Lower lobe of right lung (tissue), 2 donors: Measurements from ENCODE around the gene ARAP2. TPM values are rescaled to one million over a fixed set of nuclear protein-coding genes. Genes with fewer than 3 reads are reported as not detected.

Experiments used
- ATAC-seq, 2 donors: fragments of 200-7000 bp; cut with Tn5 transposase; one replicate each; pipeline ENCODE4 v1.9.1; 2020 to 2022; ENCODE audit warnings: mild to moderate bottlenecking in 2 of 2, moderate library complexity in 2 of 2
- DNase-seq: peaks from one replicate; pipeline ENCODE4 v3.0.0-alpha.2; 2020
- H3K27ac ChIP-seq: fragments of 200-600 bp; one replicate; pipeline ENCODE4 v1.8.0; 2022
- H3K27me3 ChIP-seq: fragments of 200-600 bp; one replicate; pipeline ENCODE4 v1.8.0; 2022; ENCODE audit warnings: low read depth
- H3K36me3 ChIP-seq: fragments of 200-600 bp; one replicate; pipeline ENCODE4 v1.8.0; 2022; ENCODE audit warnings: mild to moderate bottlenecking
- H3K4me1 ChIP-seq: fragments of 200-600 bp; one replicate; pipeline ENCODE4 v1.8.0; 2022
- H3K4me3 ChIP-seq: fragments of 200-600 bp; one replicate; pipeline ENCODE4 v1.8.0; 2022; ENCODE audit warnings: mild to moderate bottlenecking
- H3K9me3 ChIP-seq: fragments of 200-600 bp; one replicate; pipeline ENCODE4 v1.8.0; 2022
- intact Hi-C: fragments of 100-400 bp; cut with DNase I; formaldehyde crosslinking; loops from one replicate; pipeline ENCODE4 v1.11.0; 2022
- total RNA-seq: library from RNA; stranded (reverse); fragmentation: NEBNext Ultra II Directional; extraction: Animal tissue kit (Norgen Biotek cat#: 25700); gene quantifications from one replicate; pipeline ENCODE4 v1.2.1, GENCODE V29; 2021
- TF ChIP-seq, protein P1 (sequence below): fragments of 200-600 bp; IDR thresholded peaks from one replicate; pipeline ENCODE4 v1.8.0; 2022; ENCODE audit warnings: antibody characterized with exemption, mild to moderate bottlenecking
- donor health status: DM: no; HTN: yes; CAD: no; lungs with severe emphysema.

Gene ARAP2
- total RNA-seq, 1 donor from 2014 or later, result 74.5 TPM

DNA sequence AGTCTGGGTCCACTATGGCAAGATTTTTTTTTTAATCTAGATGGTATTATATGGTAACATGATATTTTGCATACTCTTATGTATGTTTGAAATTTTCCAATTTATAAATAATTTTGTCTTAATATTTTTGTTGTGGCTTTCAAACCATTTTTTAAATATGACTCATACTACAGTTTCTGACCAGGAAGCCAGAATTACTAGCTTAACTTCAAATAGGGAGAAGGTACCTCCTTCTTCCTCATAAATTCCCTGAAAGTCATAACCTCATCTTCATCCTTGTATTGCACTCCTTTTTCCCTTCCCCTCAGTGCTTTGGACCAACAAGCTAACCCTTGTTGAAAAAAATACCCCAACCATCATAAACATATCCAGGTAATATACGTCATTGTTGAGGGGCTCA is 21.6 kb downstream of the ARAP2 start:
- peaks cover 16% of the 10 kb centered on the region for H3K4me1 ChIP-seq
- TF ChIP-seq, protein P1, sequence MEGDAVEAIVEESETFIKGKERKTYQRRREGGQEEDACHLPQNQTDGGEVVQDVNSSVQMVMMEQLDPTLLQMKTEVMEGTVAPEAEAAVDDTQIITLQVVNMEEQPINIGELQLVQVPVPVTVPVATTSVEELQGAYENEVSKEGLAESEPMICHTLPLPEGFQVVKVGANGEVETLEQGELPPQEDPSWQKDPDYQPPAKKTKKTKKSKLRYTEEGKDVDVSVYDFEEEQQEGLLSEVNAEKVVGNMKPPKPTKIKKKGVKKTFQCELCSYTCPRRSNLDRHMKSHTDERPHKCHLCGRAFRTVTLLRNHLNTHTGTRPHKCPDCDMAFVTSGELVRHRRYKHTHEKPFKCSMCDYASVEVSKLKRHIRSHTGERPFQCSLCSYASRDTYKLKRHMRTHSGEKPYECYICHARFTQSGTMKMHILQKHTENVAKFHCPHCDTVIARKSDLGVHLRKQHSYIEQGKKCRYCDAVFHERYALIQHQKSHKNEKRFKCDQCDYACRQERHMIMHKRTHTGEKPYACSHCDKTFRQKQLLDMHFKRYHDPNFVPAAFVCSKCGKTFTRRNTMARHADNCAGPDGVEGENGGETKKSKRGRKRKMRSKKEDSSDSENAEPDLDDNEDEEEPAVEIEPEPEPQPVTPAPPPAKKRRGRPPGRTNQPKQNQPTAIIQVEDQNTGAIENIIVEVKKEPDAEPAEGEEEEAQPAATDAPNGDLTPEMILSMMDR, result no peak
- H3K36me3 ChIP-seq, result no peaks in the 10 kb centered on the region
- DNase-seq, result no peak
- intact Hi-C loops, result no loop called here
- no peaks in the 10 kb centered on the region for H3K27me3 ChIP-seq
- H3K27ac ChIP-seq, result no peak overlapping the region
- no peak overlapping the region for H3K4me3 ChIP-seq
- no peak for ATAC-seq
- no peaks in the 10 kb centered on the region for H3K9me3 ChIP-seq

DNA sequence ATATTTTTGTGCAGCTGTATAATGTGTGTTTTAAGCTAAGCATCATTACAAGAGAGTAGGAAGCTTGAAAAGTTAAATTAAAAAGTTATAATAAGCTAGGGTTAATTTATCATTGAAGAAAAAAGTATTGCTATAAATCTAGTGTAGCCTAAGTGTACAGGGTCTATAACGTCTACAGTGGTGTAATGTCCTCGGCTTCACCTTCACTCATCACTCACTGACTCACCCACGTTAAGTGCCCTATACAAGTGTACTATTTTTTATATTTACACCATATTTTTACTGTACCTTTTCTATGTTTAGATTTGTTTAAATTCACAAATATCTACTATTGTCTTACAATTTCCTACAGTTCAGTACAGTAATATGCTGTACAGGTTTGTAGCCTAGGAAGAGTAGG is 23.5 kb downstream of the ARAP2 start:
- Histone ChIP-seq H3K27me3 (no peaks in the 10 kb centered on the region), H3K4me1 (peaks cover 9% of the 10 kb centered on the region), H3K9me3 (no peaks in the 10 kb centered on the region), H3K4me3 (no peak overlapping the region), H3K36me3 (no peaks in the 10 kb centered on the region), H3K27ac (no peak overlapping the region)
- DNase-seq (no peak), ATAC-seq (no peak)
- intact Hi-C loops, result no loop called here
- TF ChIP-seq, protein P1, result no peak

DNA sequence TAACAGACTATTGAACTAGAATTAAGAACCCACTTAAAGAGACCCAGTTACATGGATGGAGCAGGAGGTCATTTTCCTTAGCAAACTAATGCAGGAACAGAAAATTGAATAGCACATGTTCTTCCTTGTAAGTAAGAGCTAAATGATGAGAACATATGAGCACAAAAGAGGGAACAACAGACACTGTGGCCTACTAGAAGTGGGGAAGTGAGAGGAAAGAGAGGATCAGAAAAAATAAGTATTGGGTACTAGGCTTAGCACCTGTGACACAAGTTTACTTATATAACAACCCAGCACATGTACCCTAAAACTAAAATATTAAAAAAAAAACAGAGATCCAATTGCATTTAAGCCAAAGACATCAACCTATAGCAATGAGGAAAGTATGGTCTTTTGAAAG is 26.2 kb downstream of the ARAP2 start:
- DNase-seq, result no peak
- Histone ChIP-seq H3K4me1 (no peaks in the 10 kb centered on the region), H3K9me3 (no peaks in the 10 kb centered on the region), H3K4me3 (no peak overlapping the region), H3K36me3 (no peaks in the 10 kb centered on the region), H3K27me3 (no peaks in the 10 kb centered on the region), H3K27ac (no peak overlapping the region)
- no peak for ATAC-seq
- intact Hi-C loops, result no loop called here
- TF ChIP-seq, protein P1, result no peak

DNA sequence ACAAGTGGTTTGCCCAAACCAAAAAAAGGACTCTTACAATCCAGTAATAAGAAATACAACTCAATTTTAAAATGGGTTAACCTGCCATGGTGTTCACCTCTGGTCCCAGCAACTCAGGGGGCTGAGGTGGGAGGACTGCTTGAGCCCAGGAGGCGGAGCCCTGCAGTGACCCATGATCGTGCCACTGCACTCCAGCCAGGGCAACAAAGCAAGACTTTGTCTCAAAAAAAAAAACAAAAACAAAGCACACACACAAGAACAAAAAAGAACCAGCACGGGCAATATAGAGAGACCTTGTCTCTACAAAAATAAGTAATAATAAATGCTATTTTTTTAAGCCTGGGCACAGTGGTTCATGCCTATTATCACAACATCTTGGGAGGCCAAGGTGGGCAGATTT is 28.7 kb downstream of the ARAP2 start:
- peaks cover 9% of the 10 kb centered on the region for H3K36me3 ChIP-seq
- no peak for ATAC-seq
- TF ChIP-seq, protein P1, result no peak
- H3K27ac ChIP-seq, result no peak overlapping the region
- no peaks in the 10 kb centered on the region for H3K27me3 ChIP-seq
- H3K4me3 ChIP-seq, result no peak overlapping the region
- no peak for DNase-seq
- H3K4me1 ChIP-seq, result no peaks in the 10 kb centered on the region
- intact Hi-C loops, result no loop called here
- no peaks in the 10 kb centered on the region for H3K9me3 ChIP-seq

DNA sequence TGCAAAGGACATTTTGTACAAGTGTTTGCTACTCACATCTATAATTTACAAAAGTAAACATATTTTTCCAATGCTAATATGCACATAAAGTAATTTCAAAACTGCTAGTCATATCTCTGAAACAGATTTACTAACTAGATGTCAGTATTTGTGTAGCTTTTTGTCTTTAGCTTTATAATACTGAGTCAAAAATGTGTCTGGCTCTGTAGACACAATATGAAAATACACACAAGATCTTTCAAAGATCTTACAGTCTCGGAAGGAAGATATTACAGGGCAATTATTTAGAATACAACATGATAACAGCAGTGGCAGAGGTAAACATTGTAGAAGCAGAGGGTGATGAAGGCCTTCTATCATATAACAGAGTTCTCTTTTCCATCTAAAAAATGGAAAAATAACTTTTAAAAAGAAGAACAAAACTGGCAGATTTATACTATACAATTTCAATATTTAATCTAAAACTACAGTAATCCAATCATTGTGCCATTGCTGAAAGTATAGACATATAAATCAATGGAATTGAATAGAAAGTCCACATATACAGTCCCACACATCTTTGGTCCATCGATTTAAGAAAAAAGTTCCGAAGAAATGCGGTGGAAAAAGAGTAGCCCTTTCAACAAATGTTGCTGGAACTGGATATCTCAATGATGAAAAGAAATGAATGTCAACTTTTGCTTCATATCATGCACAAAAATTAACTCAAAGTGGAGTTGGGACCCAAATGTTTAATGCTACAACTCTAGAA is 29.4 kb downstream of the ARAP2 start:
- DNase-seq (no peak), ATAC-seq (no peak)
- TF ChIP-seq, protein P1, result no peak
- Histone ChIP-seq H3K9me3 (no peaks in the 10 kb centered on the region), H3K4me1 (no peaks in the 10 kb centered on the region), H3K4me3 (no peak overlapping the region), H3K27me3 (no peaks in the 10 kb centered on the region), H3K27ac (no peak overlapping the region), H3K36me3 (peaks cover 16% of the 10 kb centered on the region)
- intact Hi-C loops, result no loop called here
